HuH-7 (cell line): ENCODE data around the gene ABCD2.
"Not testable (repeated sequence)": the region's sequence is repeated elsewhere in the genome, so short reads cannot be mapped to it uniquely, and the experiment has no call there.

ENCODE experiments used
- DNase-seq: peaks from one replicate; pipeline ENCODE4 v3.0.0; 2011; ENCODE audit warnings: low spot score

ABCD2 gene

GRCh38 chr12:39532448-39532847 lies 87.2 kb downstream of the ABCD2 start:
- no peak for DNase-seq

DNA sequence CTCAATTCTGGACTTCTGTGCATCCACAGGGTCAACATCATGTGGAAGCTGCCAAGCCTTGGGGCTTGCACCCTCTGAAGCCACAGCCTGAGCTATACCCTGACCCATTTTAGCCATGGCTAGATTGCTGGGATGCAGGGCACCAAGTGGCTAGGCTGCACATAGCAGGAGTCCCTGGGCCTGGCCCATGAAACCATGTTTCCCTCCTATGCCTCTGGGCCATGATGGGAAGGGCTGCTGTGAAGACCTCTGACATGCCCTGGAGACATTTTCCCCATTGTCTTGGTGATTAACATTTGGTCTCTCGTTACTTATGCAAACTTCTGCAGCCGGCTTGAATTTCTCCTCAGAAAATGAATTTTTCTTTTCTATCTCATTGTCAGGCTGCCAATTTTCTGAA lies 92.6 kb downstream of the ABCD2 start:
- DNase-seq = no peak

DNA sequence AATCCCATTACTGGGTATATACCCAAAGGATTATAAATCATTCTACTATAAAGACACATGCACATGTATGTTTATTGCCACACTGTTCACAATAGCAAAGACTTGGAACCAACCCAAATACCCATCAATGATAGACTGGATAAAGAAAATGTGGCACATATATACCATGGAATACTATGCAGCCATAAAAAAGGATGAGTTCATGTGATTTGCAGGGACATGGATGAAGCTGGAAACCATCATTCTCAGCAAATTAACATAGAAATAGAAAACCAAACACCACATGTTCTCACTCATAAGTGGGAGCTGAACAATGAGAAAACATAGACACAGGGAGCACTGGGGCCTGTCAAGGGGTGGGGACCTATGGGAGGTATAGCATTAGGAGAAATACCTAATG lies 97.4 kb downstream of the ABCD2 start:
- DNase-seq = not testable (repeated sequence)

- DNase-seq = no peak
Measured at GRCh38 chr12:39510001-39510400, 109.6 kb downstream of the ABCD2 start.

DNA sequence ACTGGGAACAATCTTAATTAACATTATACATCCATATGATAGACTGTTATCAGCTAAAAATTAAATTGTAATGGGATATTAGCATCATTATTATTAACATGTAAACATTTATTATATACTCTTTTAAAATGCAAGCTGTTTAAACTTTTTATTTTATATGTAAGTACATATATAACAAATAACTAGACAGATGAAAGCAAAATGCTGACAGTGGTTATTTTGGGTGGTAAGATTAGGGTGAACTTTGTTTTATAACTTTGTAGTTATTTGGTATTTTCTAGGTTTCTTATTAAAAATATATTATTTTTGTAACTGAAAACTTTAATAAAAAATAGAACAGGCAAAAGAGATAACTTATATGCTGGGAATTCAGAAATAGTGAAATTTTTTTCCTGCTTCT lies 114.0 kb downstream of the ABCD2 start:
- no peak for DNase-seq

- no peak for DNase-seq
Measured at GRCh38 chr12:39505023-39505422, 114.6 kb downstream of the ABCD2 start.

DNA sequence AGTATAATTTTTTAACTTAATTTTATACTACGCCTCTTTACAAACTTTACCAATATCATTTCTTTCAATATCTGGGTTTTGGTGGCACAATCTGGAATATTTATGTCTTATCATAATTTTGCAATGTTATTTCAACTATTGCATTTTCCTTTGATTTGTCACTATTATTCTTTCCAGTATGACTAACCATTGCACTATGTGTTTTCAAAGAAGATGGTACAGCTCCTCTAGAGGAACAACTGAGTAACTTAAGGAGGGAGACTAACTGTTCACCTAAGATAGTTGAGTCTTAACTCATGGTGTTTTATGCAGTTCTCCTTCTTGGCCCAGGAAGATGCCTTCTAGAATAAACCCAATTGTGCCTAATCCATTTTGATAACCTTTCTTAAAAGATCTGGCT lies 116.2 kb downstream of the ABCD2 start:
- DNase-seq = no peak

DNA sequence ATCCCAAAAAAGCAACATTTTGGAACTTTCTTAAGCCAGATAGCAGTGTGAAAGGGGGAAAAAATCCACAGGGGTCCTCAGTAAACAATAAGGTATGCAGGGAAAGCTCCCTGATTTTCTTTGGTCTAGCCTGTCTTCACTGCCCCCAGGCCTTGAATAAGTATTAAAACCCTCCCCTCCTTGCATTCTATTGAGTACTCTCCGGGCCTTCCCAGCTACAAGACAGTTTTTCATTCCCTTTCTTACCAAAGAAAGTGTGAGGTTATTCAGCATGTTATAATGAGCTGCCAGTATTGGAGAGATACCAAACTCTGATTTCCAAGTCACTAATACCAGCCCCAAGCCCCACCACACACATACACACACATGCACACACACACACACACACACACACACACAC lies 116.9 kb downstream of the ABCD2 start:
- no peak for DNase-seq
